Cardiac muscle cell (in vitro differentiated cells and primary cell): ENCODE measurements around the gene FZD2. TPM values are rescaled to one million over a fixed set of nuclear protein-coding genes. Genes with fewer than 3 reads are reported as not detected.

Experiments used
- DNase-seq, 2 donors: peaks; one replicate each; pipeline versions ENCODE4 v3.0.0 to v3.0.0-alpha.2; 2010 to 2017; ENCODE audit warnings: low read depth in 1 of 2, low spot score in 1 of 2
- H3K27ac ChIP-seq: fragments of 200-600 bp; sonication (generic); 2 replicates; pipeline ENCODE4 v1.5.1; 2016
- H3K27me3 ChIP-seq: fragments of 200-600 bp; sonication (generic); 2 replicates; pipeline ENCODE4 v1.6.0; 2016; ENCODE audit warnings: control low read depth
- H3K36me3 ChIP-seq: fragments of 200-600 bp; sonication (generic); 2 replicates; pipeline ENCODE4 v1.5.1; 2016; ENCODE audit warnings: control low read depth
- H3K4me1 ChIP-seq: fragments of 200-600 bp; sonication (generic); 2 replicates; pipeline ENCODE4 v1.8.1; 2017; ENCODE audit warnings: low read depth, mild to moderate bottlenecking, mixed run types
- H3K4me3 ChIP-seq: fragments of 200-600 bp; sonication (generic); 2 replicates; pipeline ENCODE4 v1.5.1; 2016; ENCODE audit warnings: mild to moderate bottlenecking
- H3K9me3 ChIP-seq: fragments of 200-600 bp; sonication (generic); 2 replicates; pipeline ENCODE4 v1.5.1; 2017; ENCODE audit warnings: low read depth, mild to moderate bottlenecking, control low read depth
- CTCF ChIP-seq: IDR thresholded peaks from 2 replicates; pipeline ENCODE4 v1.5.1; 2012; ENCODE audit warnings: low read depth, mild to moderate bottlenecking, low read length
- polyA plus RNA-seq: library from polyadenylated mRNA; unstranded; fragments of >200 nt; fragmentation: Nextera tagmentation; extraction: Ambion mirVana; gene quantifications from 2 replicates; pipeline ENCODE4 v1.2.1, GENCODE V29; 2016
- total RNA-seq: library from RNA; depleted of rRNA; stranded (reverse); fragments of >200 nt; gene quantifications from 2 replicates; pipeline ENCODE4 v1.2.3, GENCODE V29; 2016

Gene FZD2
- total and polyA plus RNA-seq, 2 experiments from 2014 or later: 47.4 to 51.5 TPM

GRCh38 chr17:44543213-44543904 is 13.9 kb upstream of the FZD2 start:
- H3K4me3 ChIP-seq: no peak overlapping the region
- peak overlapping the region; percentile 99 for H3K27ac ChIP-seq

GRCh38 chr17:44543905-44544523 is 13.3 kb upstream of the FZD2 start:
- H3K9me3 ChIP-seq: no peaks in the 10 kb centered on the region
- H3K27ac ChIP-seq: peak overlapping the region; percentile 99
- H3K27me3 ChIP-seq: no peaks in the 10 kb centered on the region
- TF ChIP-seq CTCF: no peak
- peaks cover 47% of the 10 kb centered on the region for H3K4me1 ChIP-seq
- no peak for DNase-seq
- no peaks in the 10 kb centered on the region for H3K36me3 ChIP-seq
- H3K4me3 ChIP-seq: no peak overlapping the region

More at GRCh38 chr17:44543213-44543904, 13.9 kb upstream of the FZD2 start:
- H3K27me3 ChIP-seq: no peaks in the 10 kb centered on the region
- H3K36me3 ChIP-seq: no peaks in the 10 kb centered on the region
- H3K9me3 ChIP-seq: no peaks in the 10 kb centered on the region
- H3K4me1 ChIP-seq: peaks cover 47% of the 10 kb centered on the region
- DNase-seq: peak; percentile 81 to 83
- TF ChIP-seq CTCF: no peak

GRCh38 chr17:44546671-44547606 is 10.3 kb upstream of the FZD2 start:
- Histone ChIP-seq H3K4me1 (peaks cover 42% of the 10 kb centered on the region), H3K27me3 (no peaks in the 10 kb centered on the region), H3K9me3 (no peaks in the 10 kb centered on the region), H3K36me3 (no peaks in the 10 kb centered on the region), H3K27ac (no peak overlapping the region), H3K4me3 (no peak overlapping the region)
- TF ChIP-seq CTCF: no peak
- DNase-seq: peak in 1 of 2 donors; percentile 57

- no peak overlapping the region for H3K4me3 ChIP-seq
- H3K9me3 ChIP-seq: no peaks in the 10 kb centered on the region
- DNase-seq: peak in 1 of 2 donors; percentile 49
- no peak for TF ChIP-seq CTCF
- peaks cover 34% of the 10 kb centered on the region for H3K4me1 ChIP-seq
- H3K36me3 ChIP-seq: no peaks in the 10 kb centered on the region
- no peaks in the 10 kb centered on the region for H3K27me3 ChIP-seq
- H3K27ac ChIP-seq: no peak overlapping the region
Measured at GRCh38 chr17:44547625-44548267, 9.5 kb upstream of the FZD2 start.
